Lung (tissue), 12 donors: ENCODE results near the gene STXBP5. TPM values are rescaled to one million over a fixed set of nuclear protein-coding genes. Genes with fewer than 3 reads are reported as not detected.

Experiments
- ATAC-seq: fragments of 200-7000 bp; cut with Tn5 transposase; one replicate; pipeline ENCODE4 v1.9.1; 2020; ENCODE audit warnings: moderate number of reproducible peaks; ENCODE audit not compliant: insufficient read depth, low FRiP score
- DNase-seq, 3 donors: peaks; one replicate each; pipeline ENCODE4 v3.0.0-alpha.2; 2013 to 2017
- H3K27ac ChIP-seq, 2 donors: one replicate each; pipeline ENCODE4 v1.5.1; 2013; ENCODE audit warnings: mild to moderate bottlenecking in 2 of 2, moderate library complexity in 2 of 2, control low read depth in 1 of 2, inconsistent platforms in 1 of 2, low read depth in 1 of 2, low read length in 1 of 2
- H3K27me3 ChIP-seq, 3 donors: one replicate each; pipeline ENCODE4 v1.5.1; 2013; ENCODE audit warnings: low read length in 2 of 3; ENCODE audit not compliant: control insufficient read depth in 3 of 3, insufficient read depth in 3 of 3
- H3K36me3 ChIP-seq, 4 donors: one replicate each; pipeline ENCODE4 v1.5.1; 2013; ENCODE audit warnings: low read length in 4 of 4, mild to moderate bottlenecking in 1 of 4, moderate library complexity in 1 of 4; ENCODE audit not compliant: control insufficient read depth in 4 of 4, insufficient read depth in 4 of 4
- H3K4me1 ChIP-seq, 5 donors: one replicate each; pipeline ENCODE4 v1.5.1; 2013; ENCODE audit warnings: low read length in 5 of 5, mild to moderate bottlenecking in 2 of 5, moderate library complexity in 1 of 5; ENCODE audit not compliant: control insufficient read depth in 5 of 5, insufficient read depth in 5 of 5
- H3K4me3 ChIP-seq: one replicate; pipeline ENCODE4 v1.5.1; 2013; ENCODE audit warnings: mild to moderate bottlenecking, control low read depth, moderate library complexity
- H3K9ac ChIP-seq, 2 donors: one replicate each; pipeline ENCODE4 v1.5.1; 2013; ENCODE audit warnings: low read length in 2 of 2, control low read depth in 1 of 2; ENCODE audit not compliant: insufficient read depth in 1 of 2
- H3K9me3 ChIP-seq, 4 donors: one replicate each; pipeline ENCODE4 v1.5.1; 2013; ENCODE audit warnings: low read length in 3 of 4, mild to moderate bottlenecking in 1 of 4, moderate library complexity in 1 of 4; ENCODE audit not compliant: control insufficient read depth in 4 of 4, insufficient read depth in 3 of 4
- WGBS, 2 donors: extraction: QIAGEN DNeasy Blood & Tissue Kit; methylation state at CpG; one replicate each; pipeline ENCODE4 v1.1.7; 2013; 5-methylcytosine and 5-hydroxymethylcytosine counted together
- polyA plus RNA-seq, 2 donors: library from polyadenylated mRNA; stranded (reverse); fragments of 200-250 nt; gene quantifications; one replicate each; pipeline ENCODE4 v1.2.1, GENCODE V29; 2013
- total RNA-seq, 2 donors: library from RNA; depleted of rRNA in 1 of 2; stranded (reverse); fragments of >200 nt in 1 of 2; gene quantifications; one replicate each; pipeline ENCODE4 v1.2.1, GENCODE V29; 2014 to 2021
- TF ChIP-seq, protein P1 (sequence below): IDR thresholded peaks from 2 replicates; pipeline ENCODE4 v1.5.1; 2012; ENCODE audit warnings: mild to moderate bottlenecking; ENCODE audit errors: control extremely low read depth, extremely low read depth
- donor health status: control.
- donor health status: control.
- donor health status: Bipolar disorder and iron deficiency.
- donor health status: healthy.
- donor health status: DM: yes; HTN: yes; CAD: no.

STXBP5 gene
- total and polyA plus RNA-seq, 4 donors, result 6.2 to 29.0 (median 12.9) TPM

GRCh38 chr6:147310521-147310920 is 106.3 kb downstream of the STXBP5 start:
- no peaks in the 10 kb centered on the region for H3K27me3 ChIP-seq
- ATAC-seq (no peak), DNase-seq (no peak)
- WGBS, 2 donors, result 40 to 71% methylated on average over 3 of the region's 3 CpGs
- no peak overlapping the region for H3K9ac ChIP-seq
- H3K9me3 ChIP-seq, result no peaks in the 10 kb centered on the region
- TF ChIP-seq, protein P1, sequence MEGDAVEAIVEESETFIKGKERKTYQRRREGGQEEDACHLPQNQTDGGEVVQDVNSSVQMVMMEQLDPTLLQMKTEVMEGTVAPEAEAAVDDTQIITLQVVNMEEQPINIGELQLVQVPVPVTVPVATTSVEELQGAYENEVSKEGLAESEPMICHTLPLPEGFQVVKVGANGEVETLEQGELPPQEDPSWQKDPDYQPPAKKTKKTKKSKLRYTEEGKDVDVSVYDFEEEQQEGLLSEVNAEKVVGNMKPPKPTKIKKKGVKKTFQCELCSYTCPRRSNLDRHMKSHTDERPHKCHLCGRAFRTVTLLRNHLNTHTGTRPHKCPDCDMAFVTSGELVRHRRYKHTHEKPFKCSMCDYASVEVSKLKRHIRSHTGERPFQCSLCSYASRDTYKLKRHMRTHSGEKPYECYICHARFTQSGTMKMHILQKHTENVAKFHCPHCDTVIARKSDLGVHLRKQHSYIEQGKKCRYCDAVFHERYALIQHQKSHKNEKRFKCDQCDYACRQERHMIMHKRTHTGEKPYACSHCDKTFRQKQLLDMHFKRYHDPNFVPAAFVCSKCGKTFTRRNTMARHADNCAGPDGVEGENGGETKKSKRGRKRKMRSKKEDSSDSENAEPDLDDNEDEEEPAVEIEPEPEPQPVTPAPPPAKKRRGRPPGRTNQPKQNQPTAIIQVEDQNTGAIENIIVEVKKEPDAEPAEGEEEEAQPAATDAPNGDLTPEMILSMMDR, result no peak
- no peak overlapping the region for H3K27ac ChIP-seq
- H3K4me3 ChIP-seq, result no peak overlapping the region
- peaks cover 0 to 2% (median 0%) of the 10 kb centered on the region in 5 donors for H3K4me1 ChIP-seq
- H3K36me3 ChIP-seq, result peaks cover 0 to 4% (median 1%) of the 10 kb centered on the region in 4 donors

DNA sequence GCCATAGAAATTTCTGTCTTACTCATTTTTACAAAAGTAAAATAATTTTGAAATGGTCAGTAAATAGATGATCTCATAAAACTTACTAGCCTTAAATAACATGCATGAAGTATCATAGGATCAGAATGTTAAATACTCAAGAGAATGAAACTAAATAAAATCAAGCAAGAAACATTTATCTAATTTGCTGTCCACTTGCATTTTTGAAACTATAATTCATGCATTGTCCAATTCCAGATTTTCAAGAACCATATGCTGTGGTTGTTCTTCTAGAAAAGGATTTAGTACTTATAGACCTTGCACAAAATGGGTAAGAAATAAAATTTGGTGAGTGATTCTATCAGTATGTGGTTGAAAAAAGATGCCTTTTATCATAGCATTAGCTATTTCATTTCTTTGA is 107.0 kb downstream of the STXBP5 start:
- DNase-seq (no peak), ATAC-seq (no peak)
- no peaks in the 10 kb centered on the region for H3K4me1 ChIP-seq
- TF ChIP-seq, protein P1, result no peak
- H3K27me3 ChIP-seq, result no peaks in the 10 kb centered on the region
- no peak overlapping the region for H3K27ac ChIP-seq
- H3K36me3 ChIP-seq, result peaks cover 0 to 5% (median 1%) of the 10 kb centered on the region in 4 donors
- H3K4me3 ChIP-seq, result no peak overlapping the region
- no peak overlapping the region for H3K9ac ChIP-seq
- H3K9me3 ChIP-seq, result no peaks in the 10 kb centered on the region

DNA sequence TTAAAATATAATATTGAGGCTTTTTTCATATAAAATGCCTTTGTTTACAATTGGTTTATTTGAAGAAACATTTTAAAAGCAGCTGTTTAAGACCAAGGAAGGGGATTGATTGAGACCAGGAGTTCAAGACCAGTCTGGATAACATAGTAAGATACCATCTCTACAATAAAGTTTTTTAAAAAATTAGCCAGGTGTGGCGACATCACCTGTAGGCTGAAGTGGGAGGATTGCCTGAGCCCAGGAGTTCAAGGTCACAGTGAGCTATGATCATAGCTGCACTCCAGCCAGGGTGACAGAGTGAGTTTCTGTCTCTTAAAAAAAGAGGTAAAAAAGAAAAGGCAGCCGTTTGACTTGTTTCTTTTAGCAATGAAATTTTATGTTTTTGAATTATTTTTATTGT is 117.0 kb downstream of the STXBP5 start:
- 83 to 84% methylated on average over 2 of the region's 2 CpGs for WGBS, 2 donors
- Histone ChIP-seq H3K9me3 (no peaks in the 10 kb centered on the region), H3K27me3 (no peaks in the 10 kb centered on the region), H3K36me3 (peaks cover 0 to 9% (median 2%) of the 10 kb centered on the region in 4 donors), H3K9ac (no peak overlapping the region), H3K27ac (no peak overlapping the region), H3K4me1 (peaks cover 0 to 7% (median 0%) of the 10 kb centered on the region in 5 donors), H3K4me3 (no peak overlapping the region)
- TF ChIP-seq, protein P1, result no peak
- no peak for ATAC-seq
- no peak for DNase-seq
